K562 (cell line): ENCODE data around the gene AACS. TPM values are rescaled to one million over a fixed set of nuclear protein-coding genes. Genes with fewer than 3 reads are reported as not detected.
A peak's percentile ranks its signal among the peaks of the same experiment; 100 is the strongest.

Experiments used
- ATAC-seq: fragments of 200-7000 bp; cut with Tn5 transposase; 3 replicates; pipeline ENCODE4 v1.9.1; 2020; ENCODE audit warnings: moderate library complexity
- BruUV-seq: library from RNA; stranded (reverse); fragments of 400-500 nt; replicated peaks from 2 replicates; lab custom pipeline; 2021; lab: Mats Ljungman, UMichigan
- CTCF ChIA-PET: fragments of 300-600 bp; formaldehyde crosslinking; extraction: SDS; loops from one replicate; lab custom pipeline; 2021; ENCODE audit warnings: low intra/inter-chr PET ratio; lab: Yijun Ruan, JAX
- POLR2A ChIA-PET: fragments of 300-600, 350-650 bp; sonication (Branson Sonifier 250); formaldehyde crosslinking; extraction: SDS; loops from one replicate; lab custom pipeline; 2021; ENCODE audit warnings: antibody characterized with exemption, inconsistent platforms; lab: Yijun Ruan, JAX
- DNase-seq, 4 experiments: peaks; one replicate each; pipeline versions ENCODE4 v3.0.0 to v3.0.0-alpha.2; 2011 to 2018; ENCODE audit warnings: low spot score in 3 of 4, mixed read lengths in 3 of 4; ENCODE audit errors: extremely low read depth in 1 of 4
- FAIRE-seq: peaks from 2 replicates; lab custom pipeline; 2011; peaks lifted over from hg19 to GRCh38; lab: Jason Lieb, UNC
- H2AFZ ChIP-seq: 2 replicates; pipeline ENCODE4 v1.6.0; 2011; ENCODE audit warnings: low read depth, low read length, control low read depth, inconsistent platforms
- H3K27ac ChIP-seq: fragments of 200-600 bp; 3 replicates; pipeline ENCODE4 v1.8.0; 2011; ENCODE audit warnings: low read depth, mild to moderate bottlenecking, control low read depth, inconsistent platforms, low read length, moderate library complexity, mixed read lengths; ENCODE audit errors: extremely low read depth
- H3K27me3 ChIP-seq, 2 experiments: fragments of 300-600 bp in 1 of 2; 2 replicates in 1 of 2; 3 replicates in 1 of 2; pipeline versions ENCODE4 v1.6.0 to v1.8.0; 2011; ENCODE audit warnings: inconsistent platforms in 2 of 2, low read length in 2 of 2, mild to moderate bottlenecking in 1 of 2, mixed read lengths in 1 of 2, moderate library complexity in 1 of 2; ENCODE audit not compliant: control insufficient read depth in 2 of 2, insufficient read depth in 2 of 2
- H3K36me3 ChIP-seq: fragments of 300-600 bp; 3 replicates; pipeline ENCODE4 v1.8.0; 2011; ENCODE audit warnings: mild to moderate bottlenecking, low read length, inconsistent platforms; ENCODE audit not compliant: control insufficient read depth, insufficient read depth
- H3K4me1 ChIP-seq, 2 experiments: fragments of 200-600 bp in 1 of 2; replicated peaks in 1 of 2; 2 replicates in 1 of 2; 3 replicates in 1 of 2; pipeline versions ENCODE4 v1.5.1 to v1.8.0; 2011; ENCODE audit warnings: inconsistent platforms in 2 of 2, low read length in 2 of 2, mild to moderate bottlenecking in 1 of 2, mixed read lengths in 1 of 2, moderate library complexity in 1 of 2; ENCODE audit not compliant: control insufficient read depth in 2 of 2, insufficient read depth in 2 of 2
- H3K4me2 ChIP-seq: 2 replicates; pipeline ENCODE4 v1.6.1; 2011; ENCODE audit warnings: low read length, control low read depth, inconsistent platforms, mixed read lengths; ENCODE audit not compliant: insufficient read depth
- H3K4me3 ChIP-seq: fragments of 200-600 bp; sonication (generic), shearing (Covaris generic); 2 replicates; pipeline ENCODE4 v1.5.1; 2016; ENCODE audit warnings: control low read depth, inconsistent platforms
- H3K79me2 ChIP-seq: fragments of 200-600 bp; 3 replicates; pipeline ENCODE4 v1.8.0; 2011; ENCODE audit warnings: low read length, inconsistent platforms; ENCODE audit not compliant: control insufficient read depth, insufficient read depth
- H3K9ac ChIP-seq, 2 experiments: 2 replicates each; pipeline versions ENCODE4 v1.6.0 to v1.6.1; 2011; ENCODE audit warnings: low read depth in 2 of 2, low read length in 2 of 2, control low read depth in 1 of 2, inconsistent platforms in 1 of 2, mild to moderate bottlenecking in 1 of 2, mixed read lengths in 1 of 2; ENCODE audit not compliant: insufficient read depth in 1 of 2
- H3K9me1 ChIP-seq: one replicate; pipeline ENCODE4 v1.6.0; 2011; ENCODE audit warnings: inconsistent platforms, mild to moderate bottlenecking, low read length, moderate library complexity; ENCODE audit not compliant: control insufficient read depth, insufficient read depth
- H3K9me3 ChIP-seq: replicated peaks from 2 replicates; pipeline ENCODE4 v1.5.1; 2011; ENCODE audit warnings: low read depth, low read length, inconsistent platforms; ENCODE audit not compliant: control insufficient read depth, insufficient read depth
- H4K20me1 ChIP-seq: replicated peaks from 2 replicates; pipeline ENCODE4 v1.6.1; 2011; ENCODE audit warnings: low read length, inconsistent platforms, mixed read lengths; ENCODE audit not compliant: control insufficient read depth, insufficient read depth
- CTBP1 ChIP-seq: fragments of 450-650 bp; IDR thresholded peaks from 2 replicates; pipeline ENCODE4 v1.6.1; 2016; ENCODE audit warnings: borderline replicate concordance
- MCM3 ChIP-seq: fragments of 450-650 bp; IDR thresholded peaks from 2 replicates; pipeline ENCODE4 v1.6.1; 2016
- MLX ChIP-seq, 2 experiments: fragments of 450-650 bp in 1 of 2; sonication (generic) in 1 of 2; formaldehyde crosslinking; conservative IDR thresholded peaks; 2 replicates each; pipeline versions ENCODE4 v1.4.0 to v1.8.1; 2020 to 2022; ENCODE audit warnings: mild to moderate bottlenecking in 1 of 2, missing genetic modification reagents in 1 of 2
- RREB1 ChIP-seq: fragments of 250-450 bp; sonication (Bioruptor Pico); IDR thresholded peaks from 2 replicates; pipeline ENCODE4 v1.4.0; 2020
- YY1 ChIP-seq, 3 experiments: IDR thresholded peaks; 2 replicates each; pipeline ENCODE4 v1.6.1; 2011; ENCODE audit warnings: low read length in 2 of 3, mild to moderate bottlenecking in 2 of 3, moderate library complexity in 2 of 3, borderline replicate concordance in 1 of 3, control low read depth in 1 of 3, low read depth in 1 of 3; ENCODE audit not compliant: insufficient read depth in 3 of 3, insufficient replicate concordance in 2 of 3, control insufficient read depth in 1 of 3, insufficient read length in 1 of 3; ENCODE audit errors: extremely low read depth in 1 of 3
- ZFP91 ChIP-seq: sonication (generic); formaldehyde crosslinking; IDR thresholded peaks from 2 replicates; pipeline ENCODE4 v1.8.0; 2022; ENCODE audit warnings: mild to moderate bottlenecking, missing genetic modification reagents
- ZKSCAN8 ChIP-seq: fragments of 200-800 bp; sonication (Bioruptor generic); IDR thresholded peaks from 2 replicates; pipeline ENCODE4 v1.6.1; 2016; ENCODE audit warnings: missing genetic modification characterization, missing compliant biosample characterization
- ZNF12 ChIP-seq: sonication (generic); formaldehyde crosslinking; IDR thresholded peaks from 2 replicates; pipeline ENCODE4 v1.4.0; 2020; ENCODE audit warnings: mild to moderate bottlenecking, missing genetic modification reagents
- ZNF146 ChIP-seq: IDR thresholded peaks from one replicate; pipeline ENCODE4 v1.6.1; 2018; ENCODE audit warnings: missing compliant biosample characterization; ENCODE audit not compliant: unreplicated experiment
- WGBS: fragments of 100-300 bp; shearing (Covaris generic); methylation state at CpG from one replicate; pipeline ENCODE4 v1.1.6; 2016; ENCODE audit warnings: low coverage, mixed read lengths; ENCODE audit not compliant: insufficient coverage; ENCODE audit errors: missing lambda C conversion rate; 5-methylcytosine and 5-hydroxymethylcytosine counted together
- in situ Hi-C: fragments of 300-500 bp; cut with MboI; formaldehyde crosslinking; loops from 4 replicates; pipeline ENCODE4 v1.15.0; 2018; ENCODE audit warnings: inconsistent platforms, mixed read lengths
- intact Hi-C: fragments of 100-400 bp; cut with micrococcal nuclease; formaldehyde crosslinking; loops from 2 replicates; pipeline ENCODE4 v1.14.2; 2022
- polyA plus RNA-seq, 8 experiments: library from polyadenylated mRNA; depleted of rRNA in 4 of 8; stranded (reverse) in 5 of 8; unstranded in 3 of 8; fragments of >200 nt; fragmentation: Nextera tagmentation in 2 of 8; fragmentation: Illumina TruSeq in 1 of 8; extraction: Ambion mirVana in 2 of 8; extraction: Trizol in 1 of 8; gene quantifications; 2 replicates each; pipeline versions ENCODE4 v1.2.1 to v1.2.3, GENCODE V29; 2011 to 2014; ENCODE audit warnings: inconsistent platforms in 1 of 8, missing spikeins in 1 of 8
- total RNA-seq, 7 experiments: library from RNA; depleted of rRNA in 6 of 7; stranded (reverse); fragments of >200 nt in 6 of 7; fragmentation: Illumina TruSeq in 2 of 7; extraction: Trizol in 2 of 7; gene quantifications; 2 replicates each; pipeline versions ENCODE4 v1.2.1 to v1.2.3, GENCODE V29; 2011 to 2021; ENCODE audit warnings: low replicate concordance in 1 of 7

The AACS gene
- total and polyA plus RNA-seq, 9 of the 15 experiments (the other 6 are each of a cell fraction or from before 2014, with no cell fraction given) = 2.4 to 13.0 (median 6.0) TPM

- TF ChIP-seq ZKSCAN8 (CRISPR knock-in tag) (no peak), ZNF12 (CRISPR knock-in tag) (no peak), YY1 (IDR thresholded peaks at IDR 0.05; ENCODE audit: borderline replicate concordance in 1 of 3, control insufficient read depth in 1 of 3, extremely low read depth in 1 of 3, insufficient read depth in 3 of 3, insufficient read length in 1 of 3, insufficient replicate concordance in 2 of 3, low read depth in 1 of 3, low read length in 2 of 3) (no peak), ZNF146 (CRISPR knock-in tag) (no peak), MCM3 (no peak)
Measured at GRCh38 chr12:125100551-125101434, 35.6 kb downstream of the AACS start (continued).

- no peak overlapping the region for H3K27ac ChIP-seq
- TF ChIP-seq ZFP91 (CRISPR knock-in tag) (no peak), CTBP1 (peak; percentile 57; the same call in 1 of the 2 replicates), RREB1 (CRISPR knock-in tag) (no peak), MLX (CRISPR knock-in tag; conservative IDR thresholded peaks at IDR 0.05) (no peak)
Measured at GRCh38 chr12:125104982-125105381, 39.7 kb downstream of the AACS start.

More at GRCh38 chr12:125104982-125105381, 39.7 kb downstream of the AACS start:
- peaks cover 24% of the 10 kb centered on the region; the same call in 2 of the 3 replicates for H3K36me3 ChIP-seq
- peaks cover 0 to 3% of the 10 kb centered on the region in 2 experiments; a peak in 1 of 5 replicates for H3K27me3 ChIP-seq
- ChIA-PET CTCF (no interaction called here), POLR2A (interaction anchor here (0.8 to 0.9 kb wide), 2 partner anchors 16 to 33 kb away, joined by 3 to 4 read pairs; no protein-coding TSS in a partner anchor)
- H3K79me2 ChIP-seq = no peaks in the 10 kb centered on the region
- in situ Hi-C loops (no loop called here), intact Hi-C loops (no loop called here)
- FAIRE-seq (peak; percentile 57), DNase-seq (peak in 2 of 4 experiments; percentile 58 to 63), ATAC-seq (peak; percentile 90)
- H3K9me3 ChIP-seq = no peaks in the 10 kb centered on the region
- H2AFZ ChIP-seq = no peak overlapping the region
- no peaks in the 10 kb centered on the region for H3K9me1 ChIP-seq
- peak overlapping the region; percentile 23; the same call in 1 of the 2 replicates for H3K4me2 ChIP-seq
- peak overlapping the region in 1 of 2 experiments; percentile 83; a peak in 1 of 4 replicates for H3K9ac ChIP-seq
- H3K4me1 ChIP-seq = peaks cover 0 to 5% of the 10 kb centered on the region in 2 experiments; a peak in 2 of 5 replicates
- WGBS = 18% methylated on average over 8 of the region's 10 CpGs
- no TSS peak for BruUV-seq
- 0 out of 2 replicates have a peak, but pooled peaks cover 4% of the 10 kb centered on the region for H4K20me1 ChIP-seq
- H3K4me3 ChIP-seq = no peak overlapping the region
